H9 (cell line): ENCODE measurements around the gene BCKDHB. TPM values are rescaled to one million over a fixed set of nuclear protein-coding genes. Genes with fewer than 3 reads are reported as not detected.

ENCODE experiments used
- DNase-seq: peaks from one replicate; pipeline ENCODE4 v3.0.0-alpha.2; 2017
- H2AFZ ChIP-seq: one replicate; pipeline ENCODE4 v1.6.1; 2013; ENCODE audit warnings: mild to moderate bottlenecking, low read length, control low read depth, moderate library complexity
- H2AK5ac ChIP-seq: 2 replicates; pipeline ENCODE4 v1.6.1; 2013; ENCODE audit warnings: low read length, control low read depth, mixed read lengths; ENCODE audit not compliant: insufficient read length
- H2BK120ac ChIP-seq: one replicate; pipeline ENCODE4 v1.6.1; 2013; ENCODE audit warnings: low read depth, mild to moderate bottlenecking, low read length, control low read depth, inconsistent platforms; ENCODE audit not compliant: poor library complexity, severe bottlenecking
- H2BK12ac ChIP-seq: 2 replicates; pipeline ENCODE4 v1.6.1; 2013; ENCODE audit warnings: low read length, control low read depth, mixed read lengths, low read depth; ENCODE audit not compliant: insufficient read length
- H2BK15ac ChIP-seq: 2 replicates; pipeline ENCODE4 v1.6.1; 2013; ENCODE audit warnings: low read depth, low read length, control low read depth
- H2BK20ac ChIP-seq: one replicate; pipeline ENCODE4 v1.6.1; 2013; ENCODE audit warnings: low read depth, mild to moderate bottlenecking, low read length, control low read depth, inconsistent platforms; ENCODE audit not compliant: poor library complexity, severe bottlenecking
- H2BK5ac ChIP-seq: 2 replicates; pipeline ENCODE4 v1.6.1; 2013; ENCODE audit warnings: low read length, control low read depth, mixed read lengths; ENCODE audit not compliant: insufficient read length
- H3K14ac ChIP-seq: 2 replicates; pipeline ENCODE4 v1.6.1; 2013; ENCODE audit warnings: low read length, control low read depth; ENCODE audit not compliant: insufficient read depth
- H3K18ac ChIP-seq: 2 replicates; pipeline ENCODE4 v1.6.1; 2013; ENCODE audit warnings: low read depth, mild to moderate bottlenecking, mixed read lengths, low read length, control low read depth; ENCODE audit not compliant: insufficient read length
- H3K23ac ChIP-seq: 2 replicates; pipeline ENCODE4 v1.6.1; 2013; ENCODE audit warnings: low read length, control low read depth, mixed read lengths, low read depth; ENCODE audit not compliant: insufficient read length
- H3K23me2 ChIP-seq: 2 replicates; pipeline ENCODE4 v1.6.1; 2013; ENCODE audit warnings: low read depth, mild to moderate bottlenecking, mixed read lengths, low read length, control low read depth; ENCODE audit not compliant: insufficient read length, poor library complexity, severe bottlenecking
- H3K27ac ChIP-seq: 2 replicates; pipeline ENCODE4 v1.5.1; 2013; ENCODE audit warnings: low read length, control low read depth, mixed read lengths, low read depth; ENCODE audit not compliant: insufficient read length
- H3K27me3 ChIP-seq: 2 replicates; pipeline ENCODE4 v1.6.1; 2013; ENCODE audit warnings: low read length, control low read depth, inconsistent platforms; ENCODE audit not compliant: insufficient read depth
- H3K4ac ChIP-seq: 2 replicates; pipeline ENCODE4 v1.6.1; 2013; ENCODE audit warnings: low read depth, mild to moderate bottlenecking, control low read depth, inconsistent platforms, low read length, moderate library complexity
- H3K4me1 ChIP-seq: 2 replicates; pipeline ENCODE4 v1.6.1; 2013; ENCODE audit warnings: low read length, control low read depth, inconsistent platforms; ENCODE audit not compliant: insufficient read depth
- H3K4me2 ChIP-seq: 2 replicates; pipeline ENCODE4 v1.6.1; 2013; ENCODE audit warnings: low read length, control low read depth, mixed read lengths; ENCODE audit not compliant: insufficient read length, insufficient read depth
- H3K56ac ChIP-seq: 2 replicates; pipeline ENCODE4 v1.6.1; 2013; ENCODE audit warnings: low read depth, mild to moderate bottlenecking, mixed read lengths, low read length, control low read depth; ENCODE audit not compliant: insufficient read length
- H3K79me1 ChIP-seq: 2 replicates; pipeline ENCODE4 v1.6.1; 2013; ENCODE audit warnings: low read depth, mild to moderate bottlenecking, moderate library complexity, low read length, control low read depth, inconsistent platforms; ENCODE audit not compliant: insufficient read depth, poor library complexity, severe bottlenecking
- H3K79me2 ChIP-seq: 2 replicates; pipeline ENCODE4 v1.6.1; 2013; ENCODE audit warnings: low read length, control low read depth, inconsistent platforms; ENCODE audit not compliant: insufficient read depth
- H3K9ac ChIP-seq: 2 replicates; pipeline ENCODE4 v1.6.1; 2013; ENCODE audit warnings: low read length, control low read depth, mixed read lengths; ENCODE audit not compliant: insufficient read length; ENCODE audit errors: extremely low read depth
- H3K9me3 ChIP-seq: one replicate; pipeline ENCODE4 v1.6.1; 2013; ENCODE audit warnings: low read depth, low read length, inconsistent platforms; ENCODE audit not compliant: control insufficient read depth
- H3T11ph ChIP-seq: one replicate; pipeline ENCODE4 v1.6.1; 2013; ENCODE audit warnings: mild to moderate bottlenecking, low read length, control low read depth, inconsistent platforms
- H4K20me1 ChIP-seq: one replicate; pipeline ENCODE4 v1.6.1; 2013; ENCODE audit not compliant: control insufficient read depth, insufficient read length, insufficient read depth
- H4K5ac ChIP-seq: 2 replicates; pipeline ENCODE4 v1.6.1; 2013; ENCODE audit warnings: low read depth, mild to moderate bottlenecking, mixed read lengths, low read length, control low read depth; ENCODE audit not compliant: insufficient read length
- H4K8ac ChIP-seq: replicated peaks from 2 replicates; pipeline ENCODE4 v1.6.1; 2013; ENCODE audit warnings: low read length, control low read depth, mixed read lengths, low read depth; ENCODE audit not compliant: insufficient read length
- H4K91ac ChIP-seq: 2 replicates; pipeline ENCODE4 v1.6.1; 2013; ENCODE audit warnings: low read depth, mild to moderate bottlenecking, moderate library complexity, mixed read lengths, low read length, control low read depth; ENCODE audit not compliant: insufficient read length
- H3K27ac Mint-ChIP-seq, 3 experiments: 2 replicates in 2 of 3; 3 replicates in 1 of 3; pipeline ENCODE4 v1.8.0; 2020 to 2021; ENCODE audit warnings: mixed read lengths in 3 of 3, mild to moderate bottlenecking in 1 of 3, moderate library complexity in 1 of 3
- H3K27me3 Mint-ChIP-seq: 2 replicates; pipeline ENCODE4 v1.8.0; 2021; ENCODE audit warnings: low read depth, mild to moderate bottlenecking, moderate library complexity, mixed read lengths
- H3K36me3 Mint-ChIP-seq, 3 experiments: 2 replicates in 2 of 3; 3 replicates in 1 of 3; pipeline ENCODE4 v1.8.0; 2020 to 2021; ENCODE audit warnings: low read depth in 3 of 3, mixed read lengths in 3 of 3; ENCODE audit not compliant: insufficient read depth in 1 of 3
- H3K4me1 Mint-ChIP-seq, 2 experiments: 2 replicates each; pipeline ENCODE4 v1.8.0; 2020; ENCODE audit warnings: mixed read lengths in 2 of 2
- H3K4me3 Mint-ChIP-seq, 2 experiments: 2 replicates in 1 of 2; 3 replicates in 1 of 2; pipeline ENCODE4 v1.8.0; 2020 to 2021; ENCODE audit warnings: mild to moderate bottlenecking in 2 of 2, mixed read lengths in 2 of 2, moderate library complexity in 1 of 2
- H3K9me3 Mint-ChIP-seq, 2 experiments: 2 replicates in 1 of 2; 3 replicates in 1 of 2; pipeline ENCODE4 v1.8.0; 2020; ENCODE audit warnings: mild to moderate bottlenecking in 2 of 2, mixed read lengths in 2 of 2, moderate library complexity in 1 of 2
- WGBS: extraction: QIAGEN DNeasy Blood & Tissue Kit; methylation state at CpG from one replicate; pipeline ENCODE4 v1.1.7; 2013; ENCODE audit warnings: missing lambda C conversion rate, low lambda C conversion rate, mixed read lengths; ENCODE audit not compliant: insufficient read length; ENCODE audit errors: extremely low coverage; 5-methylcytosine and 5-hydroxymethylcytosine counted together
- total RNA-seq: library from RNA; stranded (reverse); gene quantifications from 2 replicates; pipeline ENCODE4 v1.2.1, GENCODE V29; 2021
- TF ChIP-seq, protein P1 (sequence below): fragments of 200-600 bp; sonication (generic); conservative IDR thresholded peaks from 3 replicates; pipeline ENCODE4 v1.8.0; 2021; ENCODE audit warnings: antibody characterized with exemption, mild to moderate bottlenecking

Gene BCKDHB
- total RNA-seq, 1 experiment from 2014 or later = 26.6 TPM

DNA sequence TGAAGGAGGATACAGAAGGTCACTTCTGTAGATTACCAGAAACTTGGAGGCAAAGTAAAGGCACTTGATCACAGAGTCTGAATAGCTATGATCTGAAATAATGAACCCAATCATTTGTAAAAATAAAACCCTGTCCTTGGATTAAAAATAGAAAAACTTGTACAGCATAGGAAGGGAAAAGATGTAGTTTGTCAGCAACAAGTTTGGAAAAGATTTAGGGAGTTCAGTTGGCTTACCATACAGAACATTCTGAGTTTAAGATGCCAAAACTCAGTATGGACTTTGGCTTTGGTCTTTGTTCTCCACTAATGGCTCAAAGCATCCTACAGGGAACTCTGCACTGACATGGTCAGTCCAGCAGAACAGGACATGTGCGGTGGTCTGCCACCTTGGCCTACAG is 240.6 kb downstream of the BCKDHB start:
- Histone ChIP-seq H3K79me2 (no peaks in the 10 kb centered on the region), H3K9ac (no peak overlapping the region), H2BK12ac (no peak overlapping the region), H3K9me3 (no peaks in the 10 kb centered on the region), H2AK5ac (no peak overlapping the region), H2BK15ac (no peak overlapping the region), H3K4me2 (no peak overlapping the region), H3K23me2 (no peaks in the 10 kb centered on the region), H2BK5ac (no peak overlapping the region), H4K91ac (no peak overlapping the region), H3T11ph (no peak overlapping the region), H3K27ac (no peak overlapping the region), H3K14ac (no peak overlapping the region), H3K27me3 (no peaks in the 10 kb centered on the region), H4K5ac (no peak overlapping the region), H2AFZ (no peak overlapping the region), H2BK20ac (no peak overlapping the region), H3K4ac (no peak overlapping the region), H3K23ac (no peak overlapping the region), H4K8ac (no peak overlapping the region), H4K20me1 (no peaks in the 10 kb centered on the region), H2BK120ac (no peak overlapping the region), H3K4me1 (no peaks in the 10 kb centered on the region), H3K56ac (no peak overlapping the region), H3K18ac (no peak overlapping the region), H3K79me1 (no peaks in the 10 kb centered on the region)
- H3K4me3 Mint-ChIP-seq = no peak overlapping the region
- peaks cover 2 to 3% of the 10 kb centered on the region in 2 experiments; a peak in 2 of 4 replicates for H3K4me1 Mint-ChIP-seq
- no peaks in the 10 kb centered on the region for H3K36me3 Mint-ChIP-seq
- no CpG with 5 or more reads among the region's 1 CpG for WGBS
- TF ChIP-seq, protein P1, sequence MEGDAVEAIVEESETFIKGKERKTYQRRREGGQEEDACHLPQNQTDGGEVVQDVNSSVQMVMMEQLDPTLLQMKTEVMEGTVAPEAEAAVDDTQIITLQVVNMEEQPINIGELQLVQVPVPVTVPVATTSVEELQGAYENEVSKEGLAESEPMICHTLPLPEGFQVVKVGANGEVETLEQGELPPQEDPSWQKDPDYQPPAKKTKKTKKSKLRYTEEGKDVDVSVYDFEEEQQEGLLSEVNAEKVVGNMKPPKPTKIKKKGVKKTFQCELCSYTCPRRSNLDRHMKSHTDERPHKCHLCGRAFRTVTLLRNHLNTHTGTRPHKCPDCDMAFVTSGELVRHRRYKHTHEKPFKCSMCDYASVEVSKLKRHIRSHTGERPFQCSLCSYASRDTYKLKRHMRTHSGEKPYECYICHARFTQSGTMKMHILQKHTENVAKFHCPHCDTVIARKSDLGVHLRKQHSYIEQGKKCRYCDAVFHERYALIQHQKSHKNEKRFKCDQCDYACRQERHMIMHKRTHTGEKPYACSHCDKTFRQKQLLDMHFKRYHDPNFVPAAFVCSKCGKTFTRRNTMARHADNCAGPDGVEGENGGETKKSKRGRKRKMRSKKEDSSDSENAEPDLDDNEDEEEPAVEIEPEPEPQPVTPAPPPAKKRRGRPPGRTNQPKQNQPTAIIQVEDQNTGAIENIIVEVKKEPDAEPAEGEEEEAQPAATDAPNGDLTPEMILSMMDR = no peak
- no peaks in the 10 kb centered on the region for H3K27me3 Mint-ChIP-seq
- H3K27ac Mint-ChIP-seq = no peak overlapping the region
- no peaks in the 10 kb centered on the region for H3K9me3 Mint-ChIP-seq
- DNase-seq = no peak
